ENCODE data around the gene MAP4K5. TPM values are rescaled to one million over a fixed set of nuclear protein-coding genes. Genes with fewer than 3 reads are reported as not detected.

Gene MAP4K5
- polyA plus RNA-seq, 1 donor: 37.2 TPM

GRCh38 chr14:50434528-50434927 lies 97.8 kb downstream of the MAP4K5 start:
- Histone ChIP-seq H3K27me3 (ENCODE audit: control insufficient read depth, insufficient read depth, low read length) (no peaks in the 10 kb centered on the region), H3K36me3 (ENCODE audit: control insufficient read depth, insufficient read depth, low read length) (peaks cover 41% of the 10 kb centered on the region), H3K27ac (ENCODE audit: low read length) (no peak overlapping the region), H3K4me1 (ENCODE audit: control insufficient read depth, insufficient read depth, low read length) (no peaks in the 10 kb centered on the region), H3K9me3 (ENCODE audit: control insufficient read depth, low read depth, low read length) (no peaks in the 10 kb centered on the region), H3K4me3 (ENCODE audit: low read length) (no peak overlapping the region)
- no peak for DNase-seq

- Histone ChIP-seq H3K4me1 (ENCODE audit: control insufficient read depth, insufficient read depth, low read length) (no peaks in the 10 kb centered on the region), H3K27me3 (ENCODE audit: control insufficient read depth, insufficient read depth, low read length) (no peaks in the 10 kb centered on the region), H3K36me3 (ENCODE audit: control insufficient read depth, insufficient read depth, low read length) (peaks cover 36% of the 10 kb centered on the region), H3K27ac (ENCODE audit: low read length) (no peak overlapping the region), H3K4me3 (ENCODE audit: low read length) (no peak overlapping the region), H3K9me3 (ENCODE audit: control insufficient read depth, low read depth, low read length) (no peaks in the 10 kb centered on the region)
- 100% methylated on average over 1 of the region's 1 CpG for WGBS (ENCODE audit: insufficient coverage, low lambda C conversion rate)
- peak in 1 of 2 donors; percentile 28 for DNase-seq
Measured at GRCh38 chr14:50432131-50432530, 100.2 kb downstream of the MAP4K5 start.

GRCh38 chr14:50425816-50426215 lies 106.6 kb downstream of the MAP4K5 start:
- WGBS (ENCODE audit: insufficient coverage, low lambda C conversion rate): no CpG with 5 or more reads among the region's 3 CpGs
- H3K27ac ChIP-seq (ENCODE audit: low read length): no peak overlapping the region
- H3K36me3 ChIP-seq (ENCODE audit: control insufficient read depth, insufficient read depth, low read length): peaks cover 34% of the 10 kb centered on the region
- H3K27me3 ChIP-seq (ENCODE audit: control insufficient read depth, insufficient read depth, low read length): no peaks in the 10 kb centered on the region
- no peaks in the 10 kb centered on the region for H3K9me3 ChIP-seq (ENCODE audit: control insufficient read depth, low read depth, low read length)
- no peaks in the 10 kb centered on the region for H3K4me1 ChIP-seq (ENCODE audit: control insufficient read depth, insufficient read depth, low read length)
- no peak for DNase-seq
- H3K4me3 ChIP-seq (ENCODE audit: low read length): no peak overlapping the region

GRCh38 chr14:50425105-50425504 lies 107.3 kb downstream of the MAP4K5 start:
- H3K4me1 ChIP-seq (ENCODE audit: control insufficient read depth, insufficient read depth, low read length): no peaks in the 10 kb centered on the region
- H3K27ac ChIP-seq (ENCODE audit: low read length): no peak overlapping the region
- H3K27me3 ChIP-seq (ENCODE audit: control insufficient read depth, insufficient read depth, low read length): no peaks in the 10 kb centered on the region
- no CpG with 5 or more reads among the region's 2 CpGs for WGBS (ENCODE audit: insufficient coverage, low lambda C conversion rate)
- no peaks in the 10 kb centered on the region for H3K9me3 ChIP-seq (ENCODE audit: control insufficient read depth, low read depth, low read length)
- H3K4me3 ChIP-seq (ENCODE audit: low read length): no peak overlapping the region
- H3K36me3 ChIP-seq (ENCODE audit: control insufficient read depth, insufficient read depth, low read length): peaks cover 40% of the 10 kb centered on the region
- DNase-seq: no peak

- WGBS (ENCODE audit: insufficient coverage, low lambda C conversion rate): 83% methylated on average over 1 of the region's 3 CpGs
- H3K9me3 ChIP-seq (ENCODE audit: control insufficient read depth, low read depth, low read length): no peaks in the 10 kb centered on the region
- no peaks in the 10 kb centered on the region for H3K4me1 ChIP-seq (ENCODE audit: control insufficient read depth, insufficient read depth, low read length)
- H3K27ac ChIP-seq (ENCODE audit: low read length): no peak overlapping the region
- DNase-seq: no peak
- H3K27me3 ChIP-seq (ENCODE audit: control insufficient read depth, insufficient read depth, low read length): no peaks in the 10 kb centered on the region
- H3K4me3 ChIP-seq (ENCODE audit: low read length): no peak overlapping the region
- peaks cover 42% of the 10 kb centered on the region for H3K36me3 ChIP-seq (ENCODE audit: control insufficient read depth, insufficient read depth, low read length)
Measured at GRCh38 chr14:50423529-50423928, 108.8 kb downstream of the MAP4K5 start.

- no peak overlapping the region for H3K4me3 ChIP-seq (ENCODE audit: low read length)
- WGBS (ENCODE audit: insufficient coverage, low lambda C conversion rate): 100% methylated on average over 1 of the region's 7 CpGs
- peaks cover 45% of the 10 kb centered on the region for H3K36me3 ChIP-seq (ENCODE audit: control insufficient read depth, insufficient read depth, low read length)
- no peaks in the 10 kb centered on the region for H3K27me3 ChIP-seq (ENCODE audit: control insufficient read depth, insufficient read depth, low read length)
- H3K4me1 ChIP-seq (ENCODE audit: control insufficient read depth, insufficient read depth, low read length): no peaks in the 10 kb centered on the region
- no peak overlapping the region for H3K27ac ChIP-seq (ENCODE audit: low read length)
- no peak for DNase-seq
- H3K9me3 ChIP-seq (ENCODE audit: control insufficient read depth, low read depth, low read length): no peaks in the 10 kb centered on the region
Measured at GRCh38 chr14:50421499-50421898, 110.9 kb downstream of the MAP4K5 start.

GRCh38 chr14:50417853-50418252 lies 114.5 kb downstream of the MAP4K5 start:
- no CpG with 5 or more reads among the region's 2 CpGs for WGBS (ENCODE audit: insufficient coverage, low lambda C conversion rate)
- Histone ChIP-seq H3K36me3 (ENCODE audit: control insufficient read depth, insufficient read depth, low read length) (peaks cover 37% of the 10 kb centered on the region), H3K4me3 (ENCODE audit: low read length) (no peak overlapping the region), H3K9me3 (ENCODE audit: control insufficient read depth, low read depth, low read length) (no peaks in the 10 kb centered on the region), H3K27ac (ENCODE audit: low read length) (no peak overlapping the region), H3K27me3 (ENCODE audit: control insufficient read depth, insufficient read depth, low read length) (no peaks in the 10 kb centered on the region), H3K4me1 (ENCODE audit: control insufficient read depth, insufficient read depth, low read length) (no peaks in the 10 kb centered on the region)
- no peak for DNase-seq

GRCh38 chr14:50410921-50411320 lies 121.4 kb downstream of the MAP4K5 start:
- no peak overlapping the region for H3K27ac ChIP-seq (ENCODE audit: low read length)
- no CpG with 5 or more reads among the region's 1 CpG for WGBS (ENCODE audit: insufficient coverage, low lambda C conversion rate)
- no peaks in the 10 kb centered on the region for H3K9me3 ChIP-seq (ENCODE audit: control insufficient read depth, low read depth, low read length)
- no peaks in the 10 kb centered on the region for H3K4me1 ChIP-seq (ENCODE audit: control insufficient read depth, insufficient read depth, low read length)
- DNase-seq: no peak
- H3K36me3 ChIP-seq (ENCODE audit: control insufficient read depth, insufficient read depth, low read length): peaks cover 4% of the 10 kb centered on the region
- no peak overlapping the region for H3K4me3 ChIP-seq (ENCODE audit: low read length)
- H3K27me3 ChIP-seq (ENCODE audit: control insufficient read depth, insufficient read depth, low read length): no peaks in the 10 kb centered on the region

- no peaks in the 10 kb centered on the region for H3K27me3 ChIP-seq (ENCODE audit: control insufficient read depth, insufficient read depth, low read length)
- no peaks in the 10 kb centered on the region for H3K36me3 ChIP-seq (ENCODE audit: control insufficient read depth, insufficient read depth, low read length)
- H3K27ac ChIP-seq (ENCODE audit: low read length): no peak overlapping the region
- WGBS (ENCODE audit: insufficient coverage, low lambda C conversion rate): no CpG with 5 or more reads among the region's 3 CpGs
- H3K4me1 ChIP-seq (ENCODE audit: control insufficient read depth, insufficient read depth, low read length): no peaks in the 10 kb centered on the region
- H3K4me3 ChIP-seq (ENCODE audit: low read length): no peak overlapping the region
- no peaks in the 10 kb centered on the region for H3K9me3 ChIP-seq (ENCODE audit: control insufficient read depth, low read depth, low read length)
- DNase-seq: no peak
Measured at GRCh38 chr14:50410071-50410470, 122.3 kb downstream of the MAP4K5 start.

- WGBS (ENCODE audit: insufficient coverage, low lambda C conversion rate): no CpG with 5 or more reads among the region's 6 CpGs
- H3K9me3 ChIP-seq (ENCODE audit: control insufficient read depth, low read depth, low read length): no peaks in the 10 kb centered on the region
Measured at GRCh38 chr14:50407111-50407812, 125.1 kb downstream of the MAP4K5 start.

GRCh38 chr14:50403419-50403818 lies 128.9 kb downstream of the MAP4K5 start:
- Histone ChIP-seq H3K4me3 (ENCODE audit: low read length) (no peak overlapping the region), H3K27me3 (ENCODE audit: control insufficient read depth, insufficient read depth, low read length) (no peaks in the 10 kb centered on the region), H3K9me3 (ENCODE audit: control insufficient read depth, low read depth, low read length) (no peaks in the 10 kb centered on the region), H3K4me1 (ENCODE audit: control insufficient read depth, insufficient read depth, low read length) (no peaks in the 10 kb centered on the region), H3K36me3 (ENCODE audit: control insufficient read depth, insufficient read depth, low read length) (no peaks in the 10 kb centered on the region), H3K27ac (ENCODE audit: low read length) (no peak overlapping the region)
- DNase-seq: no peak

More at GRCh38 chr14:50407111-50407812, 125.1 kb downstream of the MAP4K5 start:
- Histone ChIP-seq H3K4me1 (ENCODE audit: control insufficient read depth, insufficient read depth, low read length) (no peaks in the 10 kb centered on the region), H3K4me3 (ENCODE audit: low read length) (no peak overlapping the region), H3K27ac (ENCODE audit: low read length) (no peak overlapping the region), H3K36me3 (ENCODE audit: control insufficient read depth, insufficient read depth, low read length) (no peaks in the 10 kb centered on the region), H3K27me3 (ENCODE audit: control insufficient read depth, insufficient read depth, low read length) (no peaks in the 10 kb centered on the region)
- DNase-seq: no peak
